GM12878 (cell line): ENCODE measurements around the gene ITGB2. TPM values are rescaled to one million over a fixed set of nuclear protein-coding genes. Genes with fewer than 3 reads are reported as not detected.

Experiments used
- BCL11A ChIP-seq: IDR thresholded peaks from 2 replicates; pipeline ENCODE4 v1.6.1; 2011; ENCODE audit warnings: low read depth, low read length
- BMI1 ChIP-seq: fragments of 450-650 bp; IDR thresholded peaks from 2 replicates; pipeline ENCODE4 v1.6.1; 2016; ENCODE audit warnings: mild to moderate bottlenecking, moderate library complexity, borderline replicate concordance
- CBX5 ChIP-seq: sonication (generic); IDR thresholded peaks from 2 replicates; pipeline ENCODE4 v1.6.1; 2016; ENCODE audit warnings: low read depth, moderate library complexity, mild to moderate bottlenecking, inconsistent platforms
- DPF2 ChIP-seq: fragments of 450-650 bp; IDR thresholded peaks from 2 replicates; pipeline ENCODE4 v1.6.1; 2017; ENCODE audit warnings: mild to moderate bottlenecking
- IRF4 ChIP-seq: IDR thresholded peaks from 2 replicates; pipeline ENCODE4 v1.6.1; 2011; ENCODE audit warnings: low read depth, low read length
- LARP7 ChIP-seq: fragments of 450-650 bp; IDR thresholded peaks from 2 replicates; pipeline ENCODE4 v1.6.1; 2017; ENCODE audit warnings: mild to moderate bottlenecking
- MTA2 ChIP-seq: fragments of 450-650 bp; IDR thresholded peaks from 2 replicates; pipeline ENCODE4 v1.6.1; 2016; ENCODE audit warnings: low read depth, mild to moderate bottlenecking, moderate library complexity
- MYB ChIP-seq: fragments of 150-350 bp; IDR thresholded peaks from 2 replicates; pipeline ENCODE4 v1.6.1; 2014; ENCODE audit warnings: mild to moderate bottlenecking, low read depth, low read length, borderline replicate concordance
- NR2F1 ChIP-seq: fragments of 450-650 bp; conservative IDR thresholded peaks from 2 replicates; pipeline ENCODE4 v1.6.1; 2017; ENCODE audit warnings: mild to moderate bottlenecking
- PAX5 ChIP-seq: IDR thresholded peaks from 2 replicates; pipeline ENCODE4 v1.6.1; 2011; ENCODE audit warnings: low read depth, low read length, borderline replicate concordance
- POLR2AphosphoS2 ChIP-seq: IDR thresholded peaks from 2 replicates; pipeline ENCODE4 v1.6.1; 2011; ENCODE audit warnings: low read depth, mild to moderate bottlenecking, low read length, improper control_type of control experiment, moderate library complexity
- RAD21 ChIP-seq: IDR thresholded peaks from 2 replicates; pipeline ENCODE4 v1.6.1; 2011; ENCODE audit warnings: mild to moderate bottlenecking, low read depth, low read length, moderate library complexity; ENCODE audit not compliant: insufficient read depth
- RFX5 ChIP-seq: IDR thresholded peaks from 2 replicates; pipeline ENCODE4 v1.6.1; 2011; ENCODE audit warnings: low read depth, low read length, improper control_type of control experiment
- SIN3A ChIP-seq: IDR thresholded peaks from 2 replicates; pipeline ENCODE4 v1.6.1; 2012; ENCODE audit warnings: low read depth, low read length, improper control_type of control experiment
- SMAD5 ChIP-seq: IDR thresholded peaks from 2 replicates; pipeline ENCODE4 v1.6.1; 2016; ENCODE audit warnings: antibody characterized with exemption, low read depth
- SMC3 ChIP-seq: IDR thresholded peaks from 2 replicates; pipeline ENCODE4 v1.6.1; 2011; ENCODE audit warnings: low read length, improper control_type of control experiment, borderline replicate concordance
- SP1 ChIP-seq: IDR thresholded peaks from one replicate; pipeline ENCODE4 v1.6.1; 2011; ENCODE audit warnings: low read depth, low read length
- SPI1 ChIP-seq: IDR thresholded peaks from 2 replicates; pipeline ENCODE4 v1.6.1; 2011; ENCODE audit warnings: low read depth, mild to moderate bottlenecking, low read length, moderate library complexity, borderline replicate concordance; ENCODE audit not compliant: insufficient read depth
- STAT1 ChIP-seq: fragments of 450-650 bp; conservative IDR thresholded peaks from 2 replicates; pipeline ENCODE4 v1.6.1; 2014; ENCODE audit warnings: antibody characterized with exemption, mild to moderate bottlenecking
- TAF1 ChIP-seq: IDR thresholded peaks from 2 replicates; pipeline ENCODE4 v1.6.1; 2011; ENCODE audit warnings: mild to moderate bottlenecking, low read depth, low read length, borderline replicate concordance
- TCF12 ChIP-seq: IDR thresholded peaks from 2 replicates; pipeline ENCODE4 v1.6.1; 2011; ENCODE audit warnings: low read depth, mild to moderate bottlenecking, low read length
- WRNIP1 ChIP-seq: IDR thresholded peaks from 2 replicates; pipeline ENCODE4 v1.6.1; 2011; ENCODE audit warnings: low read depth, low read length, improper control_type of control experiment, borderline replicate concordance
- ZNF274 ChIP-seq: IDR thresholded peaks from one replicate; pipeline ENCODE4 v1.8.0; 2011; ENCODE audit not compliant: insufficient read length, insufficient read depth
- ZSCAN29 ChIP-seq: fragments of 450-650 bp; IDR thresholded peaks from 2 replicates; pipeline ENCODE4 v1.6.1; 2017; ENCODE audit warnings: mild to moderate bottlenecking, moderate library complexity
- ZZZ3 ChIP-seq: IDR thresholded peaks from 2 replicates; pipeline ENCODE4 v1.6.1; 2011; ENCODE audit warnings: low read depth; ENCODE audit not compliant: control insufficient read depth, insufficient read length
- polyA plus RNA-seq, 11 experiments: library from polyadenylated mRNA; depleted of rRNA in 4 of 11; unstranded in 6 of 11; stranded (reverse) in 5 of 11; fragments of >200 nt; fragmentation: Nextera tagmentation in 4 of 11; fragmentation: Illumina TruSeq in 1 of 11; extraction: Ambion mirVana in 4 of 11; extraction: Trizol in 1 of 11; gene quantifications; 1 replicate in 1 of 11; 2 replicates in 10 of 11; pipeline versions ENCODE4 v1.2.1 to v1.2.3, GENCODE V29; 2011 to 2016; ENCODE audit warnings: inconsistent platforms in 2 of 11, missing spikeins in 2 of 11, low read depth in 1 of 11
- total RNA-seq, 4 experiments: library from RNA; depleted of rRNA in 3 of 4; stranded (reverse); fragments of >200 nt in 3 of 4; fragmentation: Illumina TruSeq in 1 of 4; extraction: Trizol in 1 of 4; gene quantifications; 2 replicates each; pipeline versions ENCODE4 v1.2.1 to v1.2.3, GENCODE V29; 2013 to 2021
- TF ChIP-seq, protein P1 (sequence below): IDR thresholded peaks from 2 replicates; pipeline ENCODE4 v1.6.1; 2012; ENCODE audit warnings: low read depth, low read length, improper control_type of control experiment
- TF ChIP-seq, protein P2 (sequence below): IDR thresholded peaks from 2 replicates; pipeline ENCODE4 v1.6.1; 2011; ENCODE audit warnings: low read depth, low read length, improper control_type of control experiment, borderline replicate concordance
- TF ChIP-seq, protein P3 (sequence below): IDR thresholded peaks from 2 replicates; pipeline ENCODE4 v1.6.1; 2011; ENCODE audit warnings: borderline replicate concordance, low read depth, mild to moderate bottlenecking, moderate library complexity, low read length; ENCODE audit not compliant: insufficient read depth, poor library complexity, severe bottlenecking
- TF ChIP-seq, protein P4 (sequence below): fragments of 450-650 bp; IDR thresholded peaks from 2 replicates; pipeline ENCODE4 v1.6.1; 2018; ENCODE audit warnings: mild to moderate bottlenecking, low read depth, moderate library complexity; ENCODE audit not compliant: partially characterized antibody

The ITGB2 gene
- total and polyA plus RNA-seq, 10 of the 15 experiments (the other 5 are each of a cell fraction or from before 2014, with no cell fraction given): 8.0 to 172 (median 58.9) TPM

DNA sequence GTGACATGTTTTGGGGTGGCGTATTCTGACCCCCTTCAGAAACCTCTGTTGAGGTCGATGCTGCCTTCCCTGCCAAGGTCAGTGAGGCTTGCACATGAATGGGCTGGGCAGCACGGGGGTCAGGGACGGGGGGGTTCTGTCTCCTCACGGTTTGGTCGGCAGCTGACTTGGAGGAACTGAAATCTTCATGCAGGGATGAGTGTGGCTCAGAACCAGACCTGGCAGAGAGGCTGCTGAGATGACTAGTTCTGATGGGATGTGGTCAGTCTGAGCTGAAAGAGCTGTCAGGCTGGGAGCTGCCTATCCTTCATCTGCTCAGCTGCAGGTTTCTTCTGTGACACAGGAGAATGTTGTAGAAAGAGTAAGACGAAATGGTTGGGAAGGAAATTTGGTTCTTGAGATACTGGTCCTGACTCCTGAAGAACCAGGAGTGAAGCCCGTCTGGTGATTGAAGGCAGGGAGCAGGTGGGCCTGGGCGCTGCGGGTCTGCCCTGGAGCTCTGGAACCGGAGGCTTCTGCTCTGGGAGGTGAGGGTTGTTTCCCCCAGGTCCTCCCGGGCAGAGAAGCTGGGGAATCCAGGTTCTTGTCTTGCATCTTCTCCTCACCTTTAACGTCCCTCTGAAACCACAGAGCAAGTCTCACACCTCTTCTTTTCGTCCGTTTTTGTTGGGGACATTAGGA is 22.4 kb upstream of the ITGB2 start (continued):
- TF ChIP-seq, protein P1, sequence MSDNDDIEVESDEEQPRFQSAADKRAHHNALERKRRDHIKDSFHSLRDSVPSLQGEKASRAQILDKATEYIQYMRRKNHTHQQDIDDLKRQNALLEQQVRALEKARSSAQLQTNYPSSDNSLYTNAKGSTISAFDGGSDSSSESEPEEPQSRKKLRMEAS: no peak
- TF ChIP-seq SP1: no peak
- TF ChIP-seq NR2F1: no peak
- no peak for TF ChIP-seq LARP7
- TF ChIP-seq WRNIP1: no peak
- TF ChIP-seq RFX5: no peak
- TF ChIP-seq IRF4: 0 out of 2 replicates have a peak, but pooled peaks have one; percentile 28
- no peak for TF ChIP-seq STAT1
- TF ChIP-seq, protein P2, sequence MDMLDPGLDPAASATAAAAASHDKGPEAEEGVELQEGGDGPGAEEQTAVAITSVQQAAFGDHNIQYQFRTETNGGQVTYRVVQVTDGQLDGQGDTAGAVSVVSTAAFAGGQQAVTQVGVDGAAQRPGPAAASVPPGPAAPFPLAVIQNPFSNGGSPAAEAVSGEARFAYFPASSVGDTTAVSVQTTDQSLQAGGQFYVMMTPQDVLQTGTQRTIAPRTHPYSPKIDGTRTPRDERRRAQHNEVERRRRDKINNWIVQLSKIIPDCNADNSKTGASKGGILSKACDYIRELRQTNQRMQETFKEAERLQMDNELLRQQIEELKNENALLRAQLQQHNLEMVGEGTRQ: no peak
- TF ChIP-seq TAF1: no peak
- peak; percentile 69; the same call in 1 of the 2 replicates for TF ChIP-seq SPI1
- 0 out of 2 replicates have a peak, but pooled peaks have one; percentile 25 for TF ChIP-seq PAX5
- TF ChIP-seq DPF2: no peak
- no peak for TF ChIP-seq MYB
- no peak for TF ChIP-seq ZNF274
- 0 out of 2 replicates have a peak, but pooled peaks have one; percentile 33 for TF ChIP-seq BCL11A
- TF ChIP-seq, protein P3, sequence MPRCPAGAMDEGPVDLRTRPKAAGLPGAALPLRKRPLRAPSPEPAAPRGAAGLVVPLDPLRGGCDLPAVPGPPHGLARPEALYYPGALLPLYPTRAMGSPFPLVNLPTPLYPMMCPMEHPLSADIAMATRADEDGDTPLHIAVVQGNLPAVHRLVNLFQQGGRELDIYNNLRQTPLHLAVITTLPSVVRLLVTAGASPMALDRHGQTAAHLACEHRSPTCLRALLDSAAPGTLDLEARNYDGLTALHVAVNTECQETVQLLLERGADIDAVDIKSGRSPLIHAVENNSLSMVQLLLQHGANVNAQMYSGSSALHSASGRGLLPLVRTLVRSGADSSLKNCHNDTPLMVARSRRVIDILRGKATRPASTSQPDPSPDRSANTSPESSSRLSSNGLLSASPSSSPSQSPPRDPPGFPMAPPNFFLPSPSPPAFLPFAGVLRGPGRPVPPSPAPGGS: no peak
- TF ChIP-seq, protein P4, sequence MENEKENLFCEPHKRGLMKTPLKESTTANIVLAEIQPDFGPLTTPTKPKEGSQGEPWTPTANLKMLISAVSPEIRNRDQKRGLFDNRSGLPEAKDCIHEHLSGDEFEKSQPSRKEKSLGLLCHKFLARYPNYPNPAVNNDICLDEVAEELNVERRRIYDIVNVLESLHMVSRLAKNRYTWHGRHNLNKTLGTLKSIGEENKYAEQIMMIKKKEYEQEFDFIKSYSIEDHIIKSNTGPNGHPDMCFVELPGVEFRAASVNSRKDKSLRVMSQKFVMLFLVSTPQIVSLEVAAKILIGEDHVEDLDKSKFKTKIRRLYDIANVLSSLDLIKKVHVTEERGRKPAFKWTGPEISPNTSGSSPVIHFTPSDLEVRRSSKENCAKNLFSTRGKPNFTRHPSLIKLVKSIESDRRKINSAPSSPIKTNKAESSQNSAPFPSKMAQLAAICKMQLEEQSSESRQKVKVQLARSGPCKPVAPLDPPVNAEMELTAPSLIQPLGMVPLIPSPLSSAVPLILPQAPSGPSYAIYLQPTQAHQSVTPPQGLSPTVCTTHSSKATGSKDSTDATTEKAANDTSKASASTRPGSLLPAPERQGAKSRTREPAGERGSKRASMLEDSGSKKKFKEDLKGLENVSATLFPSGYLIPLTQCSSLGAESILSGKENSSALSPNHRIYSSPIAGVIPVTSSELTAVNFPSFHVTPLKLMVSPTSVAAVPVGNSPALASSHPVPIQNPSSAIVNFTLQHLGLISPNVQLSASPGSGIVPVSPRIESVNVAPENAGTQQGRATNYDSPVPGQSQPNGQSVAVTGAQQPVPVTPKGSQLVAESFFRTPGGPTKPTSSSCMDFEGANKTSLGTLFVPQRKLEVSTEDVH: no peak
- TF ChIP-seq ZSCAN29: no peak
- TF ChIP-seq POLR2AphosphoS2: no peak
- TF ChIP-seq RAD21: no peak
- no peak for TF ChIP-seq SMC3
- no peak for TF ChIP-seq CBX5
- TF ChIP-seq BMI1: no peak
- TF ChIP-seq SMAD5: no peak
- TF ChIP-seq SIN3A: no peak
- TF ChIP-seq MTA2: no peak
- TF ChIP-seq TCF12: peak; percentile 75; the same call in 1 of the 2 replicates
- no peak for TF ChIP-seq ZZZ3
